Tibial nerve (tissue), 4 donors: ENCODE measurements around the gene PRR9.

ENCODE experiments used
- CTCF ChIP-seq, 5 experiments: fragments of 200-600 bp in 3 of 5; fragments of 450-650 bp in 2 of 5; sonication (generic) in 3 of 5; IDR thresholded peaks; one replicate each; pipeline ENCODE4 v1.5.1; 2016 to 2019; ENCODE audit warnings: antibody characterized with exemption in 5 of 5, mild to moderate bottlenecking in 3 of 5, moderate library complexity in 2 of 5
- EP300 ChIP-seq, 2 donors: sonication (generic); formaldehyde crosslinking; IDR thresholded peaks; one replicate each; pipeline ENCODE4 v1.6.1; 2017; ENCODE audit warnings: antibody characterized with exemption in 2 of 2, mild to moderate bottlenecking in 1 of 2
- POLR2A ChIP-seq, 2 donors: fragments of 450-650 bp; IDR thresholded peaks; one replicate each; pipeline ENCODE4 v1.6.1; 2017; ENCODE audit warnings: antibody characterized with exemption in 2 of 2, mild to moderate bottlenecking in 2 of 2, moderate library complexity in 2 of 2

- TF ChIP-seq POLR2A (IDR thresholded peaks at IDR 0.05) (no peak), CTCF (IDR thresholded peaks at IDR 0.05) (no peak), EP300 (IDR thresholded peaks at IDR 0.05) (no peak)
These were observed 28.1 kb downstream of the PRR9 start for GRCh38 chr1:153245466-153245865.
